ENCODE data around the gene IL32.
"Not testable (repeated sequence)": the region's sequence is repeated elsewhere in the genome, so short reads cannot be mapped to it uniquely, and the experiment has no call there.

The IL32 gene

GRCh38 chr16:3054965-3055733 is 10.3 kb upstream of the IL32 start:
- H3K9me3 Mint-ChIP-seq = no peaks in the 10 kb centered on the region
- H3K36me3 Mint-ChIP-seq (ENCODE audit: low read depth) = peaks cover 8% of the 10 kb centered on the region
- peak overlapping the region; percentile 18 for H3K27ac Mint-ChIP-seq
- peaks cover 43% of the 10 kb centered on the region for H3K4me1 Mint-ChIP-seq
- no peak for ATAC-seq
- H3K4me3 Mint-ChIP-seq = peak overlapping the region; percentile 16
- no peaks in the 10 kb centered on the region for H3K27me3 Mint-ChIP-seq
- DNase-seq = no peak

DNA sequence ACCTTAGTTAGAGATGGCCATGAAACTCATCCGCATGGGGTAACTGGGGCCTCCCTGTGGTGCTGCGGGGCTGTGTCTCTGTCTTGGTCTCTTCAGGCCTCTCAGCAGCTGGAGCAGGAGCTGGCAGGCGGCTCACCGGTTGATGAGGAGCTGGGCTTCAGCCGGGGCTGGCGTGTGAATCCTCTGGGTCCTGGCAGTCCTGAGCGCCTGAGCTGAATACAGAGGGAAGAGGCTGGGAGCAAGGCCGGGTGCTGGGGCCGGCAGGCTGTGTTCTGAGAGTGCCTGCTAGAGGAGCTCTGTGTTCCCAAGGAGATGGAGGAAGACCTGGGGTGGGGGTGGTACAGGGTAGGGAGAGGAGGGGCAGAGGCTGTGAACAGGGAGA is 9.7 kb upstream of the IL32 start:
- not testable (repeated sequence) for H3K36me3 Mint-ChIP-seq (ENCODE audit: low read depth); H3K4me3 Mint-ChIP-seq; H3K27me3 Mint-ChIP-seq; ATAC-seq; H3K27ac Mint-ChIP-seq; H3K9me3 Mint-ChIP-seq; DNase-seq
- H3K4me1 Mint-ChIP-seq = peaks cover 48% of the 10 kb centered on the region

- Mint-ChIP-seq H3K9me3 (no peaks in the 10 kb centered on the region), H3K4me1 (peaks cover 46% of the 10 kb centered on the region), H3K4me3 (peak overlapping the region; percentile 21), H3K27me3 (no peaks in the 10 kb centered on the region), H3K27ac (no peak overlapping the region), H3K36me3 (ENCODE audit: low read depth) (peaks cover 8% of the 10 kb centered on the region)
- ATAC-seq (no peak), DNase-seq (no peak)
These were observed 8.9 kb upstream of the IL32 start for GRCh38 chr16:3056336-3057180.

DNA sequence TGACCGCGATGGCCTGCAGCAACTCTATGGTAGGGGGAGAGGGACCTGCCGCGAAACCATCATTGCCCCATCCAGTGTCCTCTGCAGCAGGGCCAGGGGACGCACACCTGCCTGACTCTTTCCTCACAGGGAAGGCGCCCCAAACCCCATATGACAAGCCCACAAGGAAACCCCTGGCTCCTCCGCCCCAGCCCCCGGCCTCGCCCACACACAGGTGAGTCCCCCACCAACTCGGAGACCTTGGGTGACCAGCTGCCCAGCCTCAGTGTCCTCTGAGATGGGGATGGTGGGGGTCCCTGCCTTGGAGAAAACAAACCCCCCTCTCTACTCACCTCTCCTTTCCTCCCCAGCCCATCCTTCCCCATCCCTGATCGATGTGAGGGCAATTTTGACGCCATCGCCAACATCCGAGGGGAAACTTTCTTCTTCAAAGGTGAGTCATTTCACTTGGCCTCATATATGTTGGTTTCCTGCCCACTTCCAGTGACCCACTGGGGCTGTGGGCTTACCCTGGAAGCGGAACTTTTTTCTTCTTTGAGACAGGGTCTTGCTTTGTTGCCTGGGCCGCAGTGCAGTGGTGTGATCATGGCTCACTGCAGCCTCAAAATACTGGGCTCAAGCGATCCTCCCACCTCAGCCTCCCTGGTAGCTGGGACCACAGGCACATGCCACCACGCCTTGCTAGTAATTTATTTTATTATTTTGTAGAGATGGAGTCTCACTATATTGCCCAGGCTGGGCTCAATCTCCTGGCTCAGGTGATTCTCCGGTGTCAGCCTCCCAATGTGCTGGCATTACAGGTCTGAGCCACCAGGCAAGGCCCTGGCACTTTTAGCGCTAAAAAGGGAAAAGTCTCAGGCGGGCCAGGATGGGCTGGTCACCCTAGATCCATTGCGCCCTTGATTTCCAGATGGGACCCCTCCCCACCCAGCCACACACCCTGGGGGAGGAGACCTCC is 8.0 kb upstream of the IL32 start:
- peak overlapping the region; percentile 43 for H3K4me3 Mint-ChIP-seq
- H3K27ac Mint-ChIP-seq = peak overlapping the region; percentile 49
- DNase-seq (no peak), ATAC-seq (no peak)
- H3K27me3 Mint-ChIP-seq = no peaks in the 10 kb centered on the region
- H3K36me3 Mint-ChIP-seq (ENCODE audit: low read depth) = peaks cover 8% of the 10 kb centered on the region
- peaks cover 51% of the 10 kb centered on the region for H3K4me1 Mint-ChIP-seq
- H3K9me3 Mint-ChIP-seq = no peaks in the 10 kb centered on the region

DNA sequence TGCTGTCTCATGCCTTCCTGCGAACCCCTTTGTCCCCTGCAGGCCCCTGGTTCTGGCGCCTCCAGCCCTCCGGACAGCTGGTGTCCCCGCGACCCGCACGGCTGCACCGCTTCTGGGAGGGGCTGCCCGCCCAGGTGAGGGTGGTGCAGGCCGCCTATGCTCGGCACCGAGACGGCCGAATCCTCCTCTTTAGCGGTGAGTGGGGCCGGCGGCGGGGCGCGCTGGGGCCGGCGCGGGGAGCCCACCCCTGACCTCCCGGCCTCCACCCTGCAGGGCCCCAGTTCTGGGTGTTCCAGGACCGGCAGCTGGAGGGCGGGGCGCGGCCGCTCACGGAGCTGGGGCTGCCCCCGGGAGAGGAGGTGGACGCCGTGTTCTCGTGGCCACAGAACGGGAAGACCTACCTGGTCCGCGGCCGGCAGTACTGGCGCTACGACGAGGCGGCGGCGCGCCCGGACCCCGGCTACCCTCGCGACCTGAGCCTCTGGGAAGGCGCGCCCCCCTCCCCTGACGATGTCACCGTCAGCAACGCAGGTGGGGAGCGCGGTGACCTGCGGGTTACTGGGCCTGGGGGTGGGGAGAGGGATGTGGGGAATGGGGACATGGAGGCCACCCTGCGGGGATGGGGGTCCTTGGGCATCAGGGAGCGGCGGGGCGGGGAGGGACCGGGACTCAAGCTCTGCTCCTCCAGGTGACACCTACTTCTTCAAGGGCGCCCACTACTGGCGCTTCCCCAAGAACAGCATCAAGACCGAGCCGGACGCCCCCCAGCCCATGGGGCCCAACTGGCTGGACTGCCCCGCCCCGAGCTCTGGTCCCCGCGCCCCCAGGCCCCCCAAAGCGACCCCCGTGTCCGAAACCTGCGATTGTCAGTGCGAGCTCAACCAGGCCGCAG is 7.1 kb upstream of the IL32 start:
- H3K4me1 Mint-ChIP-seq = peaks cover 59% of the 10 kb centered on the region
- peak overlapping the region; percentile 81 for H3K4me3 Mint-ChIP-seq
- peak overlapping the region; percentile 65 for H3K27ac Mint-ChIP-seq
- H3K27me3 Mint-ChIP-seq = no peaks in the 10 kb centered on the region
- H3K36me3 Mint-ChIP-seq (ENCODE audit: low read depth) = peaks cover 8% of the 10 kb centered on the region
- DNase-seq (peak; percentile 66), ATAC-seq (peak; percentile 26)
- no peaks in the 10 kb centered on the region for H3K9me3 Mint-ChIP-seq

GRCh38 chr16:3059041-3059722 is 6.3 kb upstream of the IL32 start:
- Mint-ChIP-seq H3K4me1 (peaks cover 61% of the 10 kb centered on the region), H3K36me3 (ENCODE audit: low read depth) (peaks cover 8% of the 10 kb centered on the region), H3K27ac (peak overlapping the region; percentile 91), H3K27me3 (no peaks in the 10 kb centered on the region), H3K9me3 (no peaks in the 10 kb centered on the region), H3K4me3 (peak overlapping the region; percentile 81)
- DNase-seq = peak; percentile 92
- peak; percentile 89 for ATAC-seq

DNA sequence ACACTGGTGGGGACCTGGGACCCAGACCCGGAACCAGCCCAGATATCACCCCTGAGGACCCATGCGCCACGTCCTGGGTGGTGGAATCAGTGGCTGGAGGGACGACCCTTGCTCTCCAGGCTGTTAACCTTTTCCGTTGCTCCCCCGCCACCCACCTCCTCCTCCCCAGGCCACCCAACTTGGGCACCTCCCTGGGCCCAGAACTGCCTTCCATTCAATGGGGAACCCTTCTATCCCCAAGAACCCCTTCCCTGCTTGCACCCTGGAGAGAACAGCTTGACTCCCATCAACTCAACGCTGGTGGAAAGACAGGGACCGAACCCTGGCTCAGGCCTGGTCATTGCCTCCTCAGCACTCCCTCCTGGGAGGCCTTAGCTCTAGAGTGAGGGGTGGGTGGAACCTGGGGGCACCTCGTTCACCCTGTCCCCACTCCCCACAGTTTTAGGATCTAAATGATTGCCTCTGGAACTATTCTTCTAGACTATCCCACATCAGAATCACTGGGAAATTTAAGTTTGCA is 5.7 kb upstream of the IL32 start:
- ATAC-seq = no peak
- H3K36me3 Mint-ChIP-seq (ENCODE audit: low read depth) = peaks cover 7% of the 10 kb centered on the region
- H3K4me1 Mint-ChIP-seq = peaks cover 63% of the 10 kb centered on the region
- H3K27ac Mint-ChIP-seq = peak overlapping the region; percentile 91
- H3K27me3 Mint-ChIP-seq = no peaks in the 10 kb centered on the region
- DNase-seq = no peak
- peak overlapping the region; percentile 79 for H3K4me3 Mint-ChIP-seq
- no peaks in the 10 kb centered on the region for H3K9me3 Mint-ChIP-seq

- H3K9me3 Mint-ChIP-seq = no peaks in the 10 kb centered on the region
- H3K27ac Mint-ChIP-seq = peak overlapping the region; percentile 91
- peaks cover 63% of the 10 kb centered on the region for H3K4me1 Mint-ChIP-seq
- H3K36me3 Mint-ChIP-seq (ENCODE audit: low read depth) = peaks cover 5% of the 10 kb centered on the region
- peak overlapping the region; percentile 79 for H3K4me3 Mint-ChIP-seq
- DNase-seq = no peak
- no peaks in the 10 kb centered on the region for H3K27me3 Mint-ChIP-seq
- no peak for ATAC-seq
These were observed 4.9 kb upstream of the IL32 start for GRCh38 chr16:3060339-3061127.

GRCh38 chr16:3062553-3062952 is 2.9 kb upstream of the IL32 start:
- no peak overlapping the region for H3K4me3 Mint-ChIP-seq
- H3K27me3 Mint-ChIP-seq = no peaks in the 10 kb centered on the region
- peaks cover 55% of the 10 kb centered on the region for H3K4me1 Mint-ChIP-seq
- no peak for ATAC-seq
- no peaks in the 10 kb centered on the region for H3K9me3 Mint-ChIP-seq
- H3K36me3 Mint-ChIP-seq (ENCODE audit: low read depth) = peaks cover 17% of the 10 kb centered on the region
- H3K27ac Mint-ChIP-seq = no peak overlapping the region
- no peak for DNase-seq

DNA sequence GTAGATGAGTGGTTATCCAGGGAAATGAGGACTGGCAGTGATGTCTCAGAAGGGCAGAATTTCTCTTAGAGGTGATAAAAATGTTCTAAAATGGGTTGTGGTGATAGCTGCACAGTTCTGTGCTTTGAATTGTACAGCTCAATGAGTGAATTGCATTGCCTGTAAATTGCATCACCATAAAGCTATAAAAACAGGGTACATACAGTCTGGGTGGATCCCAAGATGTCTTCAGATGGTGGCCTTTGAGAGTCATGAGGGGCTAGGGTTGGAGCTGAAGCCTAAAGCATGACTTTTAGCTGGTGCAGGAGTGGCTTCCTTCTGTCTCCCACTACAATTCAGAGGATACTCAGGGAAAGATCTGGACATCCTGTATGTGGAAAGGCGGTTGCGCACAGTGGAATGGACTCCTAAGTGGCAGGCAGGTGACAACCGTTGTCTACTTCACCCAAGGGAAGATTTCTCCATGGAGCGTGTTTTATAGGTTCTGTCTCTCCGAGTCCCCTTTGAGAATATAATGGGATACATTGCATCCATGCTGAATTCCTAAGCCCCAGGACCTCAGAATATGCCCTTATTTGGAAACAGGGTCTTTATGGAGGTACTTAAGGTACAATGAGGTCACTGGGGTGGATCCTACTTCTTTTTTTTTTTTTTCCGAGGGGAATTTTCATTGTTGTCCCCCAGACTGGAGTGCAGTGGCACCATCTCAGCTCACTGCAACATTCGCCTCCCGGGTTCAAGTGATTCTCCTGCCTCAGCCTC is 1.6 kb upstream of the IL32 start:
- H3K9me3 Mint-ChIP-seq = no peaks in the 10 kb centered on the region
- H3K27me3 Mint-ChIP-seq = no peaks in the 10 kb centered on the region
- H3K36me3 Mint-ChIP-seq (ENCODE audit: low read depth) = peaks cover 29% of the 10 kb centered on the region
- peaks cover 60% of the 10 kb centered on the region for H3K4me1 Mint-ChIP-seq
- ATAC-seq = no peak
- peak overlapping the region; percentile 100 for H3K27ac Mint-ChIP-seq
- H3K4me3 Mint-ChIP-seq = no peak overlapping the region
- no peak for DNase-seq

- Mint-ChIP-seq H3K27me3 (no peaks in the 10 kb centered on the region), H3K4me3 (peak overlapping the region; percentile 100), H3K27ac (peak overlapping the region; percentile 100), H3K36me3 (ENCODE audit: low read depth) (peaks cover 41% of the 10 kb centered on the region), H3K4me1 (peaks cover 61% of the 10 kb centered on the region), H3K9me3 (no peaks in the 10 kb centered on the region)
- DNase-seq = peak; percentile 45
- ATAC-seq = peak; percentile 29
These were observed 451 bp downstream of the IL32 start for GRCh38 chr16:3065742-3066439.
